LNCaP clone FGC (cell line): Measurements from ENCODE around the gene PRSS33.

Experiments used
- DNase-seq: peaks from one replicate; pipeline ENCODE4 v3.0.0-alpha.2; 2011; ENCODE audit warnings: low read depth
- H3K4me3 ChIP-seq: 2 replicates; pipeline ENCODE4 v1.5.1; 2011; ENCODE audit warnings: mild to moderate bottlenecking, low read depth, low read length, control low read depth
- TF ChIP-seq, protein P1 (sequence below): IDR thresholded peaks from 2 replicates; pipeline ENCODE4 v1.5.1; 2012; ENCODE audit warnings: mild to moderate bottlenecking; ENCODE audit not compliant: control insufficient read depth, insufficient read depth; ENCODE audit errors: extremely low read depth

The PRSS33 gene

DNA sequence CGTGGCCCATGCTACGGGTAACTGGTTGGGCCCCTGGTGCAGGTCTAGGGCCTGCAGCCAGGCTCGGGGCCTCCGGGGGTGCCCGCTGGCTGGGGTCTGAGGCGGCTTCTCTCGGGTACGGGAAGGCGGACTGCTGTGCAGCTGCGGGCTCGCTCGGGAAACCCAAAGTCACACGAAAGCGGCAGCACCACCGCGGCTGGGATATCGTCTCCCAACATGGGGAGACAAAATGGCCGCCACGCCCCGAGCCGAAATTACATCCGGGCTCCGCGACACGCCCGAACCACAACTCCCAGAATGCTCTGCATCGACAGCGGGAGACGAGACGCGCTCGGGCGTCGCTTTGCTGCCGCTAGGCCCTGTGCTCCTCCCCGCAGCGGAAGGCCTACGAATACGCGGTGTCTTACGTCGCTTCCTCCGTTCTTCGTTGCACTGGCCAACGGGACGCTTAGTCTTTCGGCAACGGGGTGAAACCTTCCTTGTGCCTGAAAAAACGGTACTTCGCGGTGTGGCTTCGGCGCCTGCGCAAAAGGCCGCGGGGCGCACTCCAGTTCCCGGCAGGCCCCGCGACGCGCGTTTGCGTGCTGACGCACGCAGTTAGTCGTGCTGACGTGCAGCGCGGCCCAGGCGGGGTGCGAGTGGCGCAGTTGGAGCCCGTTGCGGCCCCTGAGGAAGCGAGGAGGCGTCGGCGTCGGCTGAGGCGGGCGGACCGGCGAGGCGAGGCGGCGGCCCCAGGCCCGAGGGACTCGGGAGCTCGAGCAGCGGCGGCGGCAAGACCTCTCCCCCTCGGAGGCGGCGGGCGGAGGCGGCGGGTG, 35.1 kb downstream of the PRSS33 start, which contains the start of gene SRRM2:
SRRM2 (plus strand) TSS at position 604 of the 815 bp plus-strand sequence. CDS start 3,727 bp downstream, outside the sequence.
- H3K4me3 ChIP-seq, result peak within 1 kb of the TSS; percentile 60
- TF ChIP-seq, protein P1, sequence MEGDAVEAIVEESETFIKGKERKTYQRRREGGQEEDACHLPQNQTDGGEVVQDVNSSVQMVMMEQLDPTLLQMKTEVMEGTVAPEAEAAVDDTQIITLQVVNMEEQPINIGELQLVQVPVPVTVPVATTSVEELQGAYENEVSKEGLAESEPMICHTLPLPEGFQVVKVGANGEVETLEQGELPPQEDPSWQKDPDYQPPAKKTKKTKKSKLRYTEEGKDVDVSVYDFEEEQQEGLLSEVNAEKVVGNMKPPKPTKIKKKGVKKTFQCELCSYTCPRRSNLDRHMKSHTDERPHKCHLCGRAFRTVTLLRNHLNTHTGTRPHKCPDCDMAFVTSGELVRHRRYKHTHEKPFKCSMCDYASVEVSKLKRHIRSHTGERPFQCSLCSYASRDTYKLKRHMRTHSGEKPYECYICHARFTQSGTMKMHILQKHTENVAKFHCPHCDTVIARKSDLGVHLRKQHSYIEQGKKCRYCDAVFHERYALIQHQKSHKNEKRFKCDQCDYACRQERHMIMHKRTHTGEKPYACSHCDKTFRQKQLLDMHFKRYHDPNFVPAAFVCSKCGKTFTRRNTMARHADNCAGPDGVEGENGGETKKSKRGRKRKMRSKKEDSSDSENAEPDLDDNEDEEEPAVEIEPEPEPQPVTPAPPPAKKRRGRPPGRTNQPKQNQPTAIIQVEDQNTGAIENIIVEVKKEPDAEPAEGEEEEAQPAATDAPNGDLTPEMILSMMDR, result no peak

DNA sequence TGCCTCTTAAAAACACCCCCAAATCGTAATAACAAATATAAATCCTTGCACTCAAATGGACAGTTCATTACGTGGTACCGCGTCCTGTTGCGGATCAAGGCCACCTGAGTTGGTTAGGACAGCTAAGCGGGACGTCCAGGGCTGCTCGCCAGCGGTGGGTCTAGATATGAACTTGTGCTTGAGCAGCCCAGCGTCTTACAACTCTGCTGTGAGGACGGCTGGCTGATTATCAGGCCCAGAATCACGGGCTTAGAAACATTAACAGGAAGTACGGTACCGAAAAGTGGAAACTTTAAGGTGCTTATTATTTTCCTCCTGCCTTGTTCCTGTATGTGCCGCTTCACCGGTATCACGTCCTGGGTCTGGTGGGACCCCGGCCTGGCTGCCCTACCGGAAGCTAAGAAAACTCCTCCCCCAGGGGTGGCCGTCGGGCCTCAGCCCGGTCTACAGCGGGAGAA, 35.8 kb downstream of the PRSS33 start:
- peak overlapping the region; percentile 60 for H3K4me3 ChIP-seq
- DNase-seq, result peak; percentile 37
- TF ChIP-seq, protein P1, result no peak

More for the DNA sequence above, 35.1 kb downstream of the PRSS33 start, which contains the start of gene SRRM2:
- DNase-seq, result peak; percentile 87

DNA sequence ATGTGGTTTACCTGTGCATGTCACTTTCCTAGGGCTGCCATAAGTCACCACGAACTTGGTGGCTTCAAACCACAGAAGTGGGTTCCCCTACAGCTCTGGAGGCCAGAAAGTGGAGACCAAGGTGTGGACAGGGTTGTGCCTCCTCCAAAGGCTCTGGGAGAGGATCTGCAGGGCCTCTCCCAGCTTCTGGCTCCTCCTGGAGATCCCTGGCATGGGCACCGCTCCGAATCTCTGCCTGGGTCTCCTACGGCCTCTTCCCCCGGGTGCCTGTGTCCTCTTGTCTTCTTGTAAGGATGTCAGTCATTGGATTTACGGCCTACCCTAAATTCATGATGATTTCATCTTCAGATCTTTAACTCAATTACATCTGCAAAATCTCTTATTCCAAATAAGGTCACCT, 37.4 kb downstream of the PRSS33 start:
- TF ChIP-seq, protein P1, result no peak
- H3K4me3 ChIP-seq, result no peak overlapping the region
- DNase-seq, result no peak

DNA sequence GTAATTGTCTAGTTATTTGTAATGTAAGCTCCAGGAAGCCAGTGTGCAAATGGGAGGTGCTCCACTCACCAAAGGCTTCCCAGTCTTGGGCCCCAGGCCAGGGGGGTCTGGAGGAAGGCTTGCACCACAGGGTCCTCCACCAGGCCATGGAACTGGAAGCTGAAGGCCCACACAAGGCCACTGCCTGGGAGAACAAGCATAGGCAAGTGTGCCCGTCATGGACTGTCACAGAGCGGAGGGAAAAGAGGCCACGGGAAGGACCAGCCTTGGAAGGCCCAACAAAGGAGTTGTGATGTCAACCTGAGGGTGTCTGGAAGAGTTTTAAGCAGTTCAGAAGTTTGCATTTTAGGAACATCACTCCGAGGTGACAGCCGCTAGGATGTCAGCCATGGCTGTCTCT, 37.9 kb downstream of the PRSS33 start:
- TF ChIP-seq, protein P1, result no peak

DNA sequence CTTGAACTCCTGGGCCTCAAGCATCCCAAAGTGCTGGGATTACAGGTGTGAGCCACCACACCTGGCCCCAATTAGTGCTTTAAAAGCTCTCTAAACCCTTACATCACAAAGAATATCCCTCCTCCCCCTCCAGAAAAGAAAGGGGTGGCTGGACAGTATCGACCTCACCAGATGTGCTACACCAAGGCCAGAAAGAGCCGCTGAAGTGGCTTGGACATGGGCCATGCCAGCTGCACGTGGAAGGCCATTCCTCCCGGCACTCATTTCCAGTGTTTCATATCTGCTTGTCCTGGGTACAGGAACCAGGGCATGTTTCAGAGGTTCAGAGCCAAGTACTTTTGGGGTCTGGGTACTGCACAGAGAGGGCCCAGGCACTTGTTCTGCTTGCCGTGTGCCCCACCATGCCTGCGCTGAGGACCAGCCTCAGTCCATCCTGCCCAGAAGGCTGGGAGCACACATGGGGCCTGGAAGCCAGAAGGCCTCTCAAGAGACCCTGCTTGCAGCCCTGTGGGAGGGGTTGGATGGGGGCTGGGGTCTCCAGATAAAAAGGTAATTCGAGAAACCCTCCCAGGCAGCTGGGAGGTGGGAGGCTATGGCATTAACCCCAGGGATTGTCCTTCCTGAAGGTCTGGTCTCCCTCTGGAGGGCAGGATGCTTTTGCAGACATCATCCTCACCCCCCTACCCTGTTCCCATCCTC, 38.5 kb downstream of the PRSS33 start:
- TF ChIP-seq, protein P1, result no peak
- H3K4me3 ChIP-seq, result no peak overlapping the region
- no peak for DNase-seq

More for the DNA sequence above, 37.9 kb downstream of the PRSS33 start:
- no peak overlapping the region for H3K4me3 ChIP-seq
- no peak for DNase-seq

DNA sequence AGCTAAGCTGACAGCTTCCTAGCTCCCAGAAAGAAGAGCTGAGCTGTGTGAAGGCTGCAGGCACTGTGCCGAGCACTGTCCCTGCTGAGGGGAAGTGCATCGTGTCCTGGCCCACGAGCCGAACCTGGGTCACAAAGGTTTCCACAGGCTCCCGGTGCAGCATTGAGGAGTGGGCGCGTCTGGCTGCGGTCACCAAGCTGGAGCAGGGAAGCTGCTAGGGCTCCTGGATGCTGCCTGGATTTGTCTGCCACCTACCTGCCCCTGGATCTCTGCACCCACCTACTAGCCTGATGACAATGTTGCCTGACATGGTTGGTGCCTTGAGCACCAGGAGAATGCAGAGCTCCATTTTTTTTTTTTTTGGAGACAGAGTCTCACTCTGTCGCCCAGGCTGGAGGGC, 41.4 kb downstream of the PRSS33 start:
- no peak overlapping the region for H3K4me3 ChIP-seq
- TF ChIP-seq, protein P1, result no peak
- no peak for DNase-seq
